GM19397 (cell line): Measurements from ENCODE around the gene EFNA3.

Experiments
- ATAC-seq: cut with Tn5 transposase; IDR thresholded peaks from one replicate; pipeline ENCODE4 v1.9.1; 2021; ENCODE audit warnings: mild to moderate bottlenecking, moderate library complexity; ENCODE audit not compliant: unreplicated experiment

The EFNA3 gene

DNA sequence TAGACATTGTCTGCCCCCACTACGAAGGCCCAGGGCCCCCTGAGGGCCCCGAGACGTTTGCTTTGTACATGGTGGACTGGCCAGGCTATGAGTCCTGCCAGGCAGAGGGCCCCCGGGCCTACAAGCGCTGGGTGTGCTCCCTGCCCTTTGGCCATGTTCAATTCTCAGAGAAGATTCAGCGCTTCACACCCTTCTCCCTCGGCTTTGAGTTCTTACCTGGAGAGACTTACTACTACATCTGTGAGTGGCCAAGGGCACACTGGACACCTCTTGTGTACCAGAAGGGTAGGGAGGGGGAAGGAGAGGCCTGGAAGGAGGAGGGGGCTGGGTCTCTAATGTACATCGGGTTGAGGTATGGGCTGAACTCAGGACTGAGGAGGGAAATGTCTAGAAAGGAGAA, 11.9 kb upstream of the EFNA3 start:
- no peak for ATAC-seq

DNA sequence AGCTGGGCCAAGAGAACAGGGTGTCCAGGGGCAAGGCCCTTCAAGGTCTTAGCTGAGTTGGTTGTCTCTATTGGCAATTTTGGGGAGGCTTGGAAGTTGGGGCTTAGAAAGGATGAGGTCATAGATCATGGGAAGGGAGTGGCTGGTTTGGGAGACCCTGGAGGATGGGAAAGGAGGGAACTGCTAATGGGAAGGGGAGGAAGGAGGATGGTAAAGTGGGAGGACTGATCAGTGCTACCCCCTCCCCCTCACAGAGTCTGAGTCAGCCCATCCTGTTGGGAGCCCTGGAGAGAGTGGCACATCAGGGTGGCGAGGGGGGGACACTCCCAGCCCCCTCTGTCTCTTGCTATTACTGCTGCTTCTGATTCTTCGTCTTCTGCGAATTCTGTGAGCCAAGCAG, 10.0 kb upstream of the EFNA3 start:
- no peak for ATAC-seq

DNA sequence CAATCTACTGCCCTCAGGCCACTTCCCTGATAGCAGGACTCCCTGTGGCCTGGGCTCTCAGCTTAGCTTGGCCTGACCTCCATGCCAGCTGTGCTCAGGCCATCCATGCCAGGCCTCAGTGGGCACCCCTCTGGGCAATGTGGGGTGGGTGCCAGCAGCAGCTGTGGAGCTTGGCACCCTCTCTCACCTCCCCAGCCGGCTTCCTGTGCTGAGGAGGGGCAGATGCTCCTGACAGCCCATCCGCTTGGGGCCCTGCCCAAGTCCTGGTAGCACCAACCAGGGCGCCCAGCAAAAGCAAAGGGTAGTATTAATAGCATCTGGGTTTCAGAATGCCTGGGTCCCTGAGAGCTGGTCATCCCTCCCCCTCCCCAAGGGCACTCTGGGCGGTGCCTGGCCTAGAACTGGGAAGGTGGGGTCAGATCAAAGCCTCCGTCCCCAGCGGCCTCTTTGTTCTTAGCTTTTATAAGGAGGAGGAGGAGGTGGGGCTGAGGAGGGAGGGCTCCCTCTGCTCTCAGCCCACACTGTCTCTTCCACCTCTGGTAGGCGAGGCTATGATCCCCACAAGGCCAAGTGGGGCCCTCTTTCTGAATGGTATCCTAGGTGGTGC, 9.0 kb upstream of the EFNA3 start:
- no peak for ATAC-seq

DNA sequence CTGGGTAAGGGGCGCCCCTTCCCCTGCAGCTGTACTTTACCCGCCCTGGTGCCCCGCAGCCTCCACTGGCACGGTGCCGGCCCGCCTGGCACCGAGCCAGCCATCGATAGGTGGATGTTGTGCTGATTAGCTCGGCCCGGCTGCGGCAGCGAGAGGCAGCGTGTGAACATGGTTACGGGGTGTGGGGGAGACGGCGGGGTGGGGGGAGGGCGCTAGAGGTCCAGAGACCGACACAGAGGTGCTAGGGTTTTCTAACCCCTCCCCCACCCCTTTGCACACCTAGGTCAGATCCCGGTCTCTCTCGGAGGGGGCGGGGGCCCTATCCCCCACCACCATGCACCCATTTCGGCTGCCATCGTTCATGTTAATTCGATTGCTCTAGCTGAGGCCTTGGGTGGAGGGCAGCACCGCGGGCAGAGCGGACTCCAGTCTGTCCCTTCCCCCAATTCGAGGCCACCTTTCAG, 8.4 kb upstream of the EFNA3 start:
- no peak for ATAC-seq

DNA sequence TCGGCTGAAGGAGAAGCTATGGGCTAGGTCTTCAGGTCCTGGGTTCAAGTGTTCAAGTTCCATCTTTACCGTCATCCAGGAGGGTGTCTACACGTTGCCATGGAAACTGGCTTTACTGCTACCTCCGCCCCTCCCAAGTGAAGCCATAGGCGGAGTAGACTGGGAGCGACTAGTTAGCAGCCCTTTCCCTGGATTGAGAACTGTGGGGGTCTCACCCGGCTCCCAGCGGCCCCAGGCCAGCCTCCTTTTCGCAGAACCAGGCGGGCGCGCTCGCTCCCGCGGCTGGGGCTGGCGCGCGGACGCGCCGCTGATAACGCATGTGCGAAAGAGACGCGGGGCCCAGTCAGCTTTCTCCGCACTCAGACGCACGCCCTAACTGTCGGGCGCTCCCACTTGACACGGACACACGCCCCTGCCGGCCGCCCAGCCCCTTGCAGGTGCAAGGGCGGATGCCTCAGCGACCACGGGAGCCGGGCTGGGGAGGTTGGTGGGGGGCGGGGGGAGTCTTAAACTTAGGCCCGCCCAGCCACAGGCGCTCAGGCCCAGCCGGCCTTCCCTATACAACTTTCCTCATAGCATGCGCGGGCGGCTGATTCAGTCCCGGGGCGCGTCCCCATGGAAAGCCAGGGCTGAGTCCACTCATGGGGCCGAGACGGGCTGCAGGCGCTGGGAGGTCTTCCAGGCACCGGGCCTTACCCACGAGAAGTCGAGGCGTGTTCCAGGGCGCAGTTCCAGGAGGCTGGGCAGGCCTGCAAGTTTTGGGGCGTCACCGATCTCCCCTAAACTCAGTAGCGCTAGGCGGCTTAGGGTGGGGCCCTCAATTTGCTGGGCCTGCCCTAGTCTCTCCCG, 7.7 kb upstream of the EFNA3 start:
- peak; percentile 80 for ATAC-seq

DNA sequence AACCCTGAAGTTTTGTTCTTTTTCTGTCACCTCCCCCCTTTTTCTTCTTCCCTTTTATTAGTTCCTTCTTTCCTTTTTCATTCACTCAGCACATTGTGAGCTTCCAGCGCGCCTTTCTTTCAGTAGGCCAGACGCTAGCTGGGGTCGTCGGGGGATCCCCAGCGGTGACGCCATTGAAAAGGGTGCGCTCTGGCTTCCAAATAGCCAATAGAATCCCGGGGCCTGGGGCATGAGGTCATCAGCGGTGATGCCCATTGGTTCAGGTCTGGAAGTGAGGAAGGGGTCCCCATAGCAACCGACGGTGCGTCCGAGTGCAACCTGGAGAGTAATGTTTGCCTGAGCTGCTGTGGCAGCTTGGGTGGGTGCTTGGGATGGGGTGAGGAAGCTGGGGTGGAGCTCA, 6.9 kb upstream of the EFNA3 start:
- no peak for ATAC-seq

DNA sequence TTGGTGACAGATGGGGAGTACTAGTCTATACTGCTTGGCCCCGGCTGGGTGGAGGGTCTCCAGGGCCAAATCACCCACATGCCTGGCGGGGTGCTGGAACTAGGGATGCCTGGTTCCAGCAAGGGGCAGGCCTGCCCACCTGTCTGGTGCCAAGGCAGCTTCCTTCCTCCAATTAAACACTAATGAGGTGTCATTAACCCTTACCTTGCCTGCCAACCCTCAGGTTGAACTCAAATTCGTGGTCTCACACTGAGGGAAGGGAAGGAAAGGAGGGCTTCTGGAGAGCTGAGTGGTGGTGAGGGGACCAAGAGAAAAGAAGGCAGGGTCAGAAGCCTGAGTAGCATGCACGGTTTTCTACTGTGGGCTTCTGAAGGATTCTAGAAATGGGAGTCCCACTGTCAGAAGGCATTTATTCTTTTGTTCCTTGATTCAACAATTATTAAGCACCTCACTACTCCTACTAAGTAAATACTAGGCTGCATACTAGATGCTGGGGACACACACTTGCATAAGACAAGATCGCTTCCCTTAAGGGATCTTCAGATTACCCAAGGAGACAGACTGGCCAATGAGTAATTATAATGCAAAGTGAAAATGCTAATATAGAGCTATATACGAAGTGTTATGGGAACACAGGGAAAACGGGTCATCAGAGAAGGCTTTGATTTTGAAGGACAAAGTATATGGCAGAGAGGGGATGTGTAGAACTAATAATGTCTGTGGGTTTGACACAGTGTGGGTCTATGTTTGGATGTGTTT, 5.9 kb upstream of the EFNA3 start:
- no peak for ATAC-seq

DNA sequence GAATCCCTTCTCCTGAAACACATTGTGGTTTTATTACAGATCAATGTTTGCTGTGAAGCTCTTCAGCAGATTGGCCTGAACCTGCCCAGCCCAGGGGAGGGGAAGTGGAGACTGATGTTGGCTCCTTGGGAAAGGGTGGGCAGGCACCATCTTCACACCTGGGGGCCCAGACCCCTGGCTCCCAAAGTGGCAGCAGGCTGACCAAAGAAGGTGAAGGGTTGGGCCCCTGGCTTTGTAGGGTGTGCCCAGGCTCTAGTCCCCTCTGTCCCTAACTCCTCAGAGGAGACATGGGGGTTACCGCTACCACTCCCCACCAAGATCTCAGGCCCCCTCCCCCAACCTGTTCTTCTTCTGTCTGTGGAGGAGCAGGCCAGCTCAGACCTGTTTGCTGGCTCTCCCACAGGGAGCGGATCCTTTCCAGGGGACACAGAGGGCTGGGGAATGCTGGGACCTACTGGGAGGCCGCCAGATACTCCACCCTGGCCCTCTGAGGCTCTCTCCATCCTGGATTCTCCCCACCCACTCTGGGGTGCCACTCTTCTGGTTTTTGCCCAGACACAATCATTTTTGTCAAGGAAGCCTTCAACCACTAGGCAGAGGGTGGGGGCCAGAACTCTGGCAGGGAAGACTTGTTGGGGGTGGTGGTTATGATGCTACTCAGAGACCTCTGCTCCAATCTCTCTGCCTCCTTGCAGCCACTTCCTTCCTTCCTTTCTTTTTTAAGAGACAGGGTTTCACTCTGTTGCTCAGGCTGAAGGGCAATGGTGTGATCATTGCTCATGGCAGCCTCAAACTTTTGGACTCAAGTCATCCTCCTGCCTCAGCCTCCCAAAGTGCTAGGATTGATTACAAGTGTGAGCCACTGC, 5.0 kb upstream of the EFNA3 start:
- ATAC-seq, result no peak

DNA sequence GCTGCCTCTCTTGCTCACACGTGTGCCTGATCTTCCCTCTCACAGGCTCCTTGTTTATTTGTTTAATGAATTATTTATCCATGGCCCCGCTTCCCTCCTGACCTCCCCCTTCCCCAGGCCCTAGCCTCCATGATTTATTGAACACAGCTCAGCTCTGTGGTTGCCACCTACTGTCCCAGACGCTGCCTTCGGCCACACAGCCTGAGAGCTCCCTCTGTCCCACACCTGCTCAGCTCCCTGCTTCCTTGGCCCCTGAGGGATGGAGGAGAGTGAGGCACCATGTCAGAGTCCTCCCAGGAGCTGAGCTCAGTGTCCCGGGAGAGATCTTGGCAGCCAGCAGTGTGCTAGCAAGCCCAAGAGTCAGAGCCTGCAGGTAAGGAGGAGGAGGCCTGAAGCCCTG, 3.1 kb upstream of the EFNA3 start:
- no peak for ATAC-seq

DNA sequence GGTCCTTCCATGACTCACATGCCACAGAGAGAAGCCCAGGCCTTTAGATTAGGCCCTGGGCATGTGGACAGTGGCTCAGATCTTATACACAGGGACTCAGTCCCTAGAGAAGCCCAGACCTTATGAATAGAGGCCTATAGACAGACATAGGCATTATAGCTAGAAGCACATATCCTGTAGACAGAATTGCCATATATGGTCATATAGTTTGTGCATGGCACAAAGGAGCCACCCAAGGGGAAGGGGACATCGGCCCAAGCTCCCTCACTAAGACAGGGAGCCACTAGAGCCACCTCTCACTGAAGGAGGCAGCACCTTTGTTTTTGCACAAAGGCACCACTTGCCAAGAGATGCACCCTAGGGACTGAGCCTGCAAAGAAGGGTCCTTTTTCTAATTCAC, 2.3 kb upstream of the EFNA3 start:
- no peak for ATAC-seq

DNA sequence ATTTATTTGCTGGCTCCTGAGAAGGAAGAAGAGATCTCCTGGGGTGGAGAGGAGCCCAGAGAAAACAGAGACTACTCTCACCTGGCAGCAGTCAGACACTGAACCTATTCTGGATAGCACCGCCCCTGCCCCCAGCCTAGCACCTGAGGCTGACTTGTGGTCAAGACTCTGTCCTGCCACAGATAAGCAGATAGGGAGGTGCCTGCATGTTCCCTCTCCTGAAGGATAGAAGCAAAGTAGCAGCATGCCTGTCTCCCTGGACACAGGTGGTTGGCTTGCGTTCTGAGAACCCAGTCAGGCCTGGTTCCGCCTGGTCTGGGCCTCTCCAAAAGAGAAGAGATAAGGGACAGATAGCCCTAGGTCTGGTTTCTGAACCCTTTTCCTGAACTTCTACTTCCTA, 1.3 kb upstream of the EFNA3 start:
- ATAC-seq, result no peak

DNA sequence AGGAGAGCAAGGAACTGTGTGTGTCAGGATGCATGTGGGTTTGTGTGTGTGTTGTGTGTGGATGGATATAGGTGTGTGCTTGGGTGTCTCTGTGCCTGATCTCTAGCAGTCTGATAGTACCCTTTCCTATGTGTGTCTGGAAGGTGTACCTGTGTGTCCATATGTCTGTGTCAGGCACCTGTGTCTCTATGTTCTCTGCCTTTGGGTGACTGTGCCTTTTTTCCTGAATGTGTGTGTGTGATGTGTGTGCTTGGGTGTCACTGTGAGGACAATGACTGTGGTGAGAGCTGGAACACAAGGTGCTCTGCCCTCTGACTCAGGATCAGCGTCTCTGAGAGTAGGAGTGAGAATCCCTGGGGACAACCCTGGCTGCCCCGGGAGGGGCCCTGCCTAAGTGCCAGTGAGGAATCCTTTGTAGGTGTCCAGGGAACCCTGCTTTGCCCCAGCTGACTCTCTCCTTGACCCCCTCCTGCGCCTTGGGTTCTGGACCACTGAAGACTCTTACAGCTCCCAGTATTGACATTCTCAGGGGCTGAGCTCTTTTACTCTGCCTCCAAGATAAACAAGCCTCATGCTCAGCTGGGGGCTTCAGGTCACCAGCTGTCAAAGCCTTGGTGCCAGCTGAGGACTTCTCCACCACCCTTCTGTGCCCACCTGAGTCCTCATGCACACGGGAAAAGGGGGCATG, 735 bp upstream of the EFNA3 start:
- ATAC-seq, result no peak

DNA sequence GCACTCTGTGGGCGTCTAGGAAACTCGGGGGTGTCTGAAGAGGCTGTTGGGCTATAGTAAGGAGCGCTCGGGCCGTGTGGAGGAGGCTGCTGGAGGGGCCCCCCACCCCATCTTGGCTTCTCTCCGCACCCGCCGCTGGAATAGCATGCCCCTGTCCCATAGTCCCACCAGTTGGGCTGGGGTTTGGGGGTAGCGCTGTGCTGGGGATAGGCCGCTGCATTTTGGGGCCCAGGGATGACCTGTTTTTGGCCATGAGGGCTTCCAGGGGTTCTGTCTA, 511 bp downstream of the EFNA3 start:
- no peak for ATAC-seq

DNA sequence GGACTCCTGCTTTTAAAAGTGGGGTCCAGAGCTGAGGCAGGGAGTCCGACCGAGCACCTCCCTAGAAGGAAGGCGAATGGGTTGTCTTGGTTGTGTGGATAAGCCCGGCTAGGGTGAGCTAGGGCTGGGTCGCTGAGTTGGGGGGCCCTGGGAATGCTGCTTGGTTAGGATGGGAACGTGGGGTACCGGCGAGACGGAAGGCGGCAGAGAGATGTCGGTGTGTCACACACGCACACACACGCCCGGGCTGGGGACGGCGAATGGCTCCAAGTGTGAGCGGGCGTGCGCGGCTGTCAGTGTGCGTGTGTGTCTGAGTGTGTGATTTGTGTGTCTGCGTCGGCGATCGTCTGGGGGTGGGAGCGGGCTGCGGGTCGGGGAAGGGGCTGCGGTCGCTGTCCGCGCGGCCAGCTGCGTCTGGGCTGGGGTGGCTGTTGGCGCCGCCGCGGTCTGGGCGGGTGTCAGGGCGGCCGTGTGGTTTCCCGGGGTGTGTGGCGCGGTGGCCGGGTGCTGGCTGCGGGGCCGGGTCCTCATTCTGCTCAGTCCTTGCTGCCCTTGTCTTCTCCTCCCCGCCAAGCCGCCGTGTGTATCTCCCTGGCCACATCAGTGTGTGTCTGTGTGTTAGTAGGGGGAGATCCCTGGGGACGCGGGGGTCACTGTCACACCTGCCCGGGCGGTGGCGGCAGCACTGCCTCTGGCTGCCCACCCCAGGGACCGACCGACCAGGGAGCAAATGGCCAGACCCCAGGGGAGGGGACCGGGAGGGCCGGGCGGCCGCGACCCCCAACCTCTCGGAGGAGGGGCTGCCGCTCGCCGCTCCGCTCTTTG, 1.1 kb downstream of the EFNA3 start:
- no peak for ATAC-seq

DNA sequence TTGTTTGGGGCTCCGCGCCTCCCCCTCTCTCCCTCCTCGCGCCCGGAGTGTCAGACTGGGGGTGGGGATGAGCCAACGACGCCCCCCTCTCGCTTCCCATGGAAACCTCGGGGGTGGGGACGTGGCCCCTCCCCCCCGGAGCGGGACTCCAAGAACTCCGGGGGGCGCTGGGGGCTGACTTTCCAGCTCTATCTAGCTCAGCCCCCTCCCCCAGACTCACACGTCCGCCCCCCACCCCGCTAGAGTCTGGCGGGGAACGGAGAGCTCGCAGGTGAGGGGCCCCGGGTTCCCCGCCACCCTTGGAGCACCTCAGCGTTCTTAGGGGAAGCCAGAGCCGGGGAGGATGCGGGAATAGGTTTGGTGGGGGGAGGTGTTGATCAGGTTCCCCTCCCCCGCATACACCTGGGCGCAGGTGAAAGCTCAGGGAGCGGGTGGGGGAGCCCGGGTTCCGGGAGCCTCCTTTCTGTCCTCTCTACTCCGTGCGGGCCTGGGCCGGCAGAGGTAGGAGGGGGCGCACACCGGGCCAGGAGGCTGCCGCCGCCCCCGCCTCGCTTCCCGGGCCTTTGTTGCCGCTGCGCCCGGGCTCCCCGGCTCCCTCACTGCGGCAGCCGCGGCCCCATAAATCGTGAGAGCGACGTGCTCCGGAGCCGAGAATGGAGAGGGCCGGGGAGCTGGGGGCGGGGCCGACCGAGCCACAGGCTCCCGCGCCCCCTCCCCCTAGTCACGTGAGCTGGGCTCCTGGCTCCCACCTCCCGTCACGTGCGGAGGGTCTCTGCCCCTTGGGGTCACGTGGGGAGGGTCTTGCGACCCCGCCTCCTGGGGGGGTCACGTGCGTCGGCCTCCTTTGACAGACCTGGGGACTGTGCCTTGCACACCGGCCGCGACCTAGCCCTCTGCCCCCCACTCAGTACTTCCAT, 1.9 kb downstream of the EFNA3 start:
- ATAC-seq, result no peak

DNA sequence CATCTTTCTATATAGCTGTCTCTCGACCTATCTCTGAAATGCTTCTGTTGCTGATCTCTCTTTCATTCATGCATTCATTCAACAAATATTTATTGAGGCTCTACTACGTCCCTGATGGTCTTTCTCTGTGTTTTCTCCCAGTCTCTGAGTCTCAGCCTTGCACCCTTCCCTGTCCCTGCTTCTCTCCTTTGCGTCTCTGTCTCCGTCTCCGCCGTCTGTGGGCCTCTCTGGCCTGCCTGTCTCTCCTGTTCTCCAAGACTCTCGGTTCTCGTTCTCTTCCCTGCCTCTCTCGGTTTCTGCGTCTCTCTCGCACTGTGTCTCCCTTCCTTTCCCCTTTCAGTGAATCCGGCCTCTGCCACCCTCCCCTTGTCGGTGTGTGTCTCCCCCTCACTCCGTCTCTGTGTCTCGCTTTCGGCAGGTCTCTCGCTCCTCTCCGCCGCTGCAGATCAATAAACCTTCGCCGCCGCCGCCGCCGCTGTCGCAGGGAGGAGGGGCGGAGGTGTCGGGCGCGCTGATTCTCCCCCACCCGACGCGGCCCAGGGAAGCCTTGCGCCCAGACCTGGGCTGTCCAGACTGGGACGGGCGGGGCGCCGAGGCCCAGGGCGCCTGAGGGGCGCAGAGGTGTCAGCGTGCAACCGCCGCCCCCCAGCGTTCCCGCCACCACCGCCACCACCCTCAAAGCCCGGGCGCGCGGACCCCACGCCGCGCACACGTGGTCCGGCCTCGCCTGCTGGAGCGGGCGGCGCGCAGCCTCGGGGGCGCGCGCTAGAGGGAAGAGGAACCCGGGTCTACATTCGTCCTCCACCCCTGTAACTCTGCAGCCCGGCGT, 3.0 kb downstream of the EFNA3 start:
- no peak for ATAC-seq

DNA sequence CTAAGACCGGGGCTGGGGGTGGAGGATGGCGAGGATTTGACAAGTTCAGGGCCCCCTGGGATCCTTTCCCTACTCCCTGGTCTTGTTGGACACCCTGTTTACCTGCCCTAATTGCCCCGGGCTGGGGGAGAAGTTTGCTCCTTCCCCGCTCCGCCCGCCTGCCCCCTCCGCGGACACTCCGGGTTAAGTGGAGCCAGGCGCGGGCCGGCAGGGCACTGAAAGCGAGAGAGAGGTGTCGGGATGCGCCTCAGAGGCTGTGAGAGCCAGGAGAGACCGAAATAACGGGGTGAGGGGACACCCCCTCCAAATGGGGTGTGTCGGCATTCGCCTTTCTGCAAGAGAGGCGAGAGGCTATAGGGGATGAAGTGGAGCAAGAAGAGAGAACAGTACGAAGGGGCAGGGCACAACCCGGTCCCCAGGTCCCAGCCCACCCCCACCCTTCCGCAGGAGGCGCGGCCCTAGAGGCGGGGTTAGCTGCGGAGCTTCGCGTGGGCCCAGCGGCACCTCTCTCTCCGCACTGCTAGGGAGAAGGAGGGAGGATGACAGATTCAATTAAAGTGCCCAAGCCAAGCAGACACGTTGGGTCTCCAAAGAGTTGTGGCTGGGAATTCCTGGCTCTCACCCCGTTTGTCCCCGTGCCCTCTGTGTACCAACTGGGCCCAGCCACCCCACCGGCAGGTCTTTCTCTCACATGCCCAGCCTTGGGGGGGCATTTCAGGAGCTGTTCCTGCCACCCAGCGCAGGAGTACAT, 3.8 kb downstream of the EFNA3 start:
- no peak for ATAC-seq
